C1 segment of cervical spinal cord (tissue), 14 donors: ENCODE results near the gene PRRT1B.

Experiments
- DNase-seq, 14 donors: peaks; one replicate each; lab custom pipeline; 2025; lab: John Stamatoyannopoulos, UW

The PRRT1B gene

GRCh38 chr9:131578731-131579504 is 33.6 kb downstream of the PRRT1B start:
- DNase-seq, result peak in 8 of 14 donors; percentile 14 to 65 (median 39)

- peak in 8 of 14 donors; percentile 28 to 70 (median 50) for DNase-seq
Measured at GRCh38 chr9:131579789-131580211, 34.5 kb downstream of the PRRT1B start.

DNA sequence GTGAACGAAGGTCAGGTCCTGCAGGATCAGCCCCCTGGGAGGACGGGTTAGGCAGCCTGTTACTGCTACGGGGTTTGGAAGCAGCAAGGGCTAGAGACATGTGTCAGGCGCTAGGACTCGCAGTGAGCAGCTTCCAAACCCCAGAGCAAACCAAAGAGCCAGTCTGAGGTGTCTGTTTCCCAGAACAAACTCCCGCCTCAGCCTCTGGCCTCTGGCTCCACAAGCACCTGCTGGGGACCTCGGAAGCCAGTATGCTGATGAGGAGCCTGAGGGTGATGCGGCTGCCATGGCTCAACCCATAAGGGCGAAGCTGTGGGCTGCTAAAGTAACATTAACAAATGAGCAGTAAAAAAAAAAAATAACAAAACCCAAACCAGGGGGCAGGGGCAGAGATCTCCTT is 35.0 kb downstream of the PRRT1B start:
- DNase-seq, result no peak

- DNase-seq, result no peak
Measured at GRCh38 chr9:131582056-131582455, 36.7 kb downstream of the PRRT1B start.

- no peak for DNase-seq
Measured at GRCh38 chr9:131582466-131583336, 37.4 kb downstream of the PRRT1B start.

GRCh38 chr9:131583337-131583645 is 38.0 kb downstream of the PRRT1B start:
- DNase-seq, result no peak

GRCh38 chr9:131583836-131584555 is 38.7 kb downstream of the PRRT1B start:
- no peak for DNase-seq

DNA sequence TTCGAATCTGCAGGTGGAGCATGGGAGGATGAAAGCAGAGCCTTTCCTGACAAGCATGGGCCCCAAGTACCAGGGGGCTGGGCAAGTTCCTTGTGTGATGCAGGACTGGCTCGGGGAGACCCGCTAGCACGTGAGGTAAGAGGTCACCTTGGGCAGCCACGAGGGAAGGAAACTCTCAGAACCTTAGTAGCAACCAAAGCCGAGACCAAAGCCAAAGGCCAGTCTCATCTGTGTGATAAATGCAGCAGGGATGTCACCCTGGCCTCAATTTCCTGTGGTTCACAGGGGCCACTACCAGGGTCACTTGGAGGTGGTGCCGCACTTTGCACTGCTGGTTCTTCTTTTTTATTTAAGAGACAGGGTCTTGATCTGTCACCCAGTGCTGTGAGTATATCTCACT is 39.5 kb downstream of the PRRT1B start:
- no peak for DNase-seq

- peak in 3 of 14 donors; percentile 16 to 18 (median 17) for DNase-seq
Measured at GRCh38 chr9:131585375-131585774, 40.1 kb downstream of the PRRT1B start.

GRCh38 chr9:131587331-131587730 is 42.0 kb downstream of the PRRT1B start:
- DNase-seq, result no peak

GRCh38 chr9:131587906-131588305 is 42.6 kb downstream of the PRRT1B start:
- no peak for DNase-seq

DNA sequence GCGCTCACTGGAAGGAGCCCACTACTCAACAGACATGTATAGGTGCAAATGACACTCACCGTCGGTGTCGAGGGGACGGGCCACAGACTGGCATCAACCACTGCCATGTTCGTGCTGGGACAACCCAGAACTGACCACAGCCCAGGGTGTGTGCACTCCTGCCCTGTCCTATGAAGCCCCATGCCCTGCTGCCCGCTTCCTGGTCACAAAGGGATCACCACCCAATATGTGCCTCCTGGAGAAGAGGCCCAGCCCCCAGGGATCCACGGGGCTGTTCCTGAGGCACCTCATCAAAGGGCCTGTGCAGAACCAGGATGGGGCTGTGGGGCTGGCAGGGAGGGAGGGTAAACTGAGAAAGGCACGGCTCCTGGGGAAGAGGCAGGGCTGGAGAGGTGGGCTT is 43.1 kb downstream of the PRRT1B start:
- DNase-seq, result no peak

DNA sequence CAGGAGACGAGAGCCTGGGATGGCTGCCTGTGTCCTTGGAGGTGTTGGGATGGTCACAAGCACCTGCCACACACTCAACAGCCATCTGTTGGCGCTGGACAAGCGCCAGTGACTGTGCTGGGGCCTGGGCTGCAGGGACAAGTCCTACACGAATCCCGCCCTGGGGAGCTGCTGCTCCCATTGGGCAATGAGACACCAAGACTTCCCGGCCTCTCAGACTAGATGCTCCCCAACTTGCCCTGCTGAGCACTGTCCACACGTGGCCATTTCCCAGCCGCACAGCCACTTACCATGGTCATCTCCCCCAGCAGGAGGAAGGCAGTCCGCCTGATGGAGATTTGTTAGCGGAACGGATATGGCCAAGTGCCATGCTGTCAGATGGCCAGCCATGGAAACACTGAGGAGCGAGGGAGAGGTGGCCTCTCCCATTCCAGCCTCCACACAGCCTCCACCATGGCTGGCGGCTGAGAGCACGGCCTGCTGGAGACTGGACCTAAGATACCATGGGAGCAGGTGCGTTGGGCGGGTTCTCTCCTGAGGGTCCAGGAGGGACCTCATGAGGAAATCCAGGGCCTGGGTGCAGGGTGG is 43.9 kb downstream of the PRRT1B start:
- peak in 2 of 14 donors; percentile 51 to 97 for DNase-seq

- no peak for DNase-seq
Measured at GRCh38 chr9:131589993-131590392, 44.7 kb downstream of the PRRT1B start.

GRCh38 chr9:131590449-131590848 is 45.1 kb downstream of the PRRT1B start:
- peak in 1 of 14 donors; percentile 27 for DNase-seq

DNA sequence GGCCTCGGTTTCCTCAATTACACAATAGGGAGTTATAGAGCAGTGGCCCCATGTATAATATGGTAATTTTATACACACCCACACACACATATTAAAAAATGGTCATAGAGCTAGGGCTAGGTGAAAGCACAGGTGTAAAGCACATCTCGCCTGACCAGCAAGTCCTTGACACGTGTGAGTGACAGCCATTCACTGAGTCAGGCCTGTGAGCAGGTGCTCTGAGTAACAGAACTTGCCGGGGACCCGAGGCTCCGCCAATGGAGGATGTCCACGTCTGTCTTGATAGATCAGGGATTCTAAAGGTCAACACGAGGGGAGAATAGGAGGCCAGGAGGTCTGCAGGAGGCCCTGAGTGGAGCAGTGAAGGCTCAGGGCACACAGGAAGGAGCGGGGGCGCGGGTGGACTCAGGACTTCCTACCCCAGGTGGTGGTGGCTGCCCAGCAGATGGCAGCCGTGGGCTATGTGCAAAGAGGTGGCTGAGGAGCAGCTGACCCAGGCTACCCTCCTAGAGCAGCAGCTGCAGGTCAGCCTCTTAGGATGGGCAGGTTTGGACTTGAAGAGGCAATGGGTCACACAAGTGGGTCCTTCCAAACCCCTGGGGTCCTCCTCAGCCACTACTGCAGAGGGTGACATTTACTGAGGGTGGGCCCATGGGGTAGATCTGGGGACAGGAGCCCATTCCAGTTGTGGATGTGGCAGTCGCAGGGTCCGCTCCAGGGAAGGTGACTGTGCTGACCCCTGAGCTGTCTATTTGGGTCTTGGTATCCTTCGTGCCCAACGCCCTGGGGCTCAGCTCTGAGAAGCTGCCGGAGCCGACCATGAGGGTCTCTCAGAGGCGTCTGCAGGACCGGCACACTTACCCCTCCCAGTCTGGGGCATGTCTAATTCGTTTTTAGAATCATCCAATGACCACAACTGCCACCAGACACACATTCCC is 45.9 kb downstream of the PRRT1B start:
- peak in 11 of 14 donors; percentile 21 to 75 (median 46) for DNase-seq

GRCh38 chr9:131591845-131592208 is 46.5 kb downstream of the PRRT1B start:
- DNase-seq, result no peak

- no peak for DNase-seq
Measured at GRCh38 chr9:131593091-131593820, 47.9 kb downstream of the PRRT1B start.

- peak in 1 of 14 donors; percentile 61 for DNase-seq
Measured at GRCh38 chr9:131593936-131594665, 48.8 kb downstream of the PRRT1B start.
